Measurements from ENCODE around the gene CEMIP. TPM values are rescaled to one million over a fixed set of nuclear protein-coding genes. Genes with fewer than 3 reads are reported as not detected.

CEMIP gene
- polyA plus RNA-seq, 2 of the 4 experiments (the other 2 are of a cell fraction): 0.54 to 0.84 TPM

DNA sequence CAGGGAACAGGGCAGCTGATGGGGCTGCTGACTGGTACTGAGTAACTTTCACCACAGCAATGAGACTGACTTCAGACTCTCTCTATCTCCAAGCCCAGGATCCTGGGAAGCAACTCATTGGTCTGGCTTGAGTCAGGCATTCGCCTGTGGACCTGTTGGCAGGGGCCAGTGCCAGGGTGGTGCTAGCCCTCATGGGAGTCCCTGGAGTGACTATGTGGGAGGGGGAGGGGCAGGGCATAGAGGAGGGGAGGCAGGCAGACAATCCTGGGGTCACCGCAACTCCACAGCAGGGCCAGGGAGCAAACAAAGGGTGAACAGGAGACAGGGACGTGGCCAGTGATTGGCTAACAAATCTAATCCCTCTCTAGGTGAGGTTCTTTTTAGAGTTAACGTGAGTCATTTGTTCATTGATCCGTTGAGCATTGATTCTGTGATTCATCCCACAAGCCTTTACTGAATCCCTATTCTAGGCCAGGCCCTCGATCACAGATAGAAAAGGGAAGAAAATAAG lies 71.8 kb downstream of the CEMIP start:
- H3K9me3 ChIP-seq: no peaks in the 10 kb centered on the region
- H3K4me2 ChIP-seq: no peak overlapping the region
- DNase-seq (ENCODE audit: low read depth in 1 of 2, low spot score in 1 of 2) (no peak), FAIRE-seq (no peak), ATAC-seq (no peak)
- H3K27ac ChIP-seq: no peak overlapping the region
- ChIA-PET POLR2A (no interaction called here), CTCF (no interaction called here)
- TF ChIP-seq HOXB13 (CRISPR knock-in tag; IDR thresholded peaks at IDR 0.05; ENCODE audit: low read depth) (no peak), ZNF302 (CRISPR knock-in tag; IDR thresholded peaks at IDR 0.05) (no peak)
- TF ChIP-seq, protein P1, sequence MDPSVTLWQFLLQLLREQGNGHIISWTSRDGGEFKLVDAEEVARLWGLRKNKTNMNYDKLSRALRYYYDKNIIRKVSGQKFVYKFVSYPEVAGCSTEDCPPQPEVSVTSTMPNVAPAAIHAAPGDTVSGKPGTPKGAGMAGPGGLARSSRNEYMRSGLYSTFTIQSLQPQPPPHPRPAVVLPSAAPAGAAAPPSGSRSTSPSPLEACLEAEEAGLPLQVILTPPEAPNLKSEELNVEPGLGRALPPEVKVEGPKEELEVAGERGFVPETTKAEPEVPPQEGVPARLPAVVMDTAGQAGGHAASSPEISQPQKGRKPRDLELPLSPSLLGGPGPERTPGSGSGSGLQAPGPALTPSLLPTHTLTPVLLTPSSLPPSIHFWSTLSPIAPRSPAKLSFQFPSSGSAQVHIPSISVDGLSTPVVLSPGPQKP (IDR thresholded peaks at IDR 0.05; ENCODE audit: low read depth, low read length): no peak
- TF ChIP-seq, protein P2, sequence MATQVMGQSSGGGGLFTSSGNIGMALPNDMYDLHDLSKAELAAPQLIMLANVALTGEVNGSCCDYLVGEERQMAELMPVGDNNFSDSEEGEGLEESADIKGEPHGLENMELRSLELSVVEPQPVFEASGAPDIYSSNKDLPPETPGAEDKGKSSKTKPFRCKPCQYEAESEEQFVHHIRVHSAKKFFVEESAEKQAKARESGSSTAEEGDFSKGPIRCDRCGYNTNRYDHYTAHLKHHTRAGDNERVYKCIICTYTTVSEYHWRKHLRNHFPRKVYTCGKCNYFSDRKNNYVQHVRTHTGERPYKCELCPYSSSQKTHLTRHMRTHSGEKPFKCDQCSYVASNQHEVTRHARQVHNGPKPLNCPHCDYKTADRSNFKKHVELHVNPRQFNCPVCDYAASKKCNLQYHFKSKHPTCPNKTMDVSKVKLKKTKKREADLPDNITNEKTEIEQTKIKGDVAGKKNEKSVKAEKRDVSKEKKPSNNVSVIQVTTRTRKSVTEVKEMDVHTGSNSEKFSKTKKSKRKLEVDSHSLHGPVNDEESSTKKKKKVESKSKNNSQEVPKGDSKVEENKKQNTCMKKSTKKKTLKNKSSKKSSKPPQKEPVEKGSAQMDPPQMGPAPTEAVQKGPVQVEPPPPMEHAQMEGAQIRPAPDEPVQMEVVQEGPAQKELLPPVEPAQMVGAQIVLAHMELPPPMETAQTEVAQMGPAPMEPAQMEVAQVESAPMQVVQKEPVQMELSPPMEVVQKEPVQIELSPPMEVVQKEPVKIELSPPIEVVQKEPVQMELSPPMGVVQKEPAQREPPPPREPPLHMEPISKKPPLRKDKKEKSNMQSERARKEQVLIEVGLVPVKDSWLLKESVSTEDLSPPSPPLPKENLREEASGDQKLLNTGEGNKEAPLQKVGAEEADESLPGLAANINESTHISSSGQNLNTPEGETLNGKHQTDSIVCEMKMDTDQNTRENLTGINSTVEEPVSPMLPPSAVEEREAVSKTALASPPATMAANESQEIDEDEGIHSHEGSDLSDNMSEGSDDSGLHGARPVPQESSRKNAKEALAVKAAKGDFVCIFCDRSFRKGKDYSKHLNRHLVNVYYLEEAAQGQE (IDR thresholded peaks at IDR 0.05): no peak
- WGBS (ENCODE audit: missing lambda C conversion rate): 67% methylated on average over 6 of the region's 6 CpGs
- peaks cover 11% of the 10 kb centered on the region; the same call in 2 of the 3 replicates for H3K4me1 ChIP-seq
- no peak overlapping the region for H3K4me3 ChIP-seq

DNA sequence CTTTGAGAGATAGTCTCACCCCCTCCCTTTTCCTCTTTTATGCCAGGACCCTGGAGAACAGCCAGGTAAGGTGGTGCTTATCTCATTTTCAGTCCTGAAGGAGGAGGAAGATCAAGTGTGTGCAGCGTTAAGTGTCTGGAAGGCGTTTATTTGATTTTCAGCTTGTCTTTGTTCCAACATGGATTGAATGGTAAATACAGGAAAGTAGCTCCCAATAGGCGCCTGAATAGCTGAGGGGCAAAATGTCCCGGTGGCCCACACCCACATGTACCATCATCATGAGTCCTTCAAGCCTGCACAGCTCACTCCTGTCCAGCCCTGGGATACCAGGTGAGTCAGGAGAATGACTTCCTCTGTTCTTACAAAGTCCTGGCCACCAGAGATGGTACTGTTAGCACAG lies 73.5 kb downstream of the CEMIP start:
- 17% methylated on average over 4 of the region's 4 CpGs for WGBS (ENCODE audit: missing lambda C conversion rate)
- no peak overlapping the region for H3K4me3 ChIP-seq
- no peak overlapping the region; the same call in 2 of the 3 replicates for H3K4me2 ChIP-seq
- peaks cover 28% of the 10 kb centered on the region for H3K4me1 ChIP-seq
- CTCF ChIA-PET: interaction anchor here (1.0 to 1.4 kb wide), 4 partner anchors 9 to 73 kb away, joined by 3 to 5 read pairs (median 3); partner anchors contain the start of gene CEMIP
- POLR2A ChIA-PET: no interaction called here
- TF ChIP-seq CHD2 (IDR thresholded peaks at IDR 0.05; ENCODE audit: low read length, partially characterized antibody) (no peak), SREBF2 (IDR thresholded peaks at IDR 0.05) (no peak), RFX5 (IDR thresholded peaks at IDR 0.05) (no peak), BHLHE40 (IDR thresholded peaks at IDR 0.05; ENCODE audit: low read depth, low read length) (no peak), HOXB13 (CRISPR knock-in tag; IDR thresholded peaks at IDR 0.05; ENCODE audit: low read depth) (no peak), RCOR1 (IDR thresholded peaks at IDR 0.05; ENCODE audit: low read depth, low read length) (no peak), RNF2 (IDR thresholded peaks at IDR 0.05; ENCODE audit: borderline replicate concordance, low read depth) (no peak), TP53 (CRISPR knock-in tag; IDR thresholded peaks at IDR 0.05) (no peak), CBX8 (IDR thresholded peaks at IDR 0.05) (no peak), RARB (CRISPR knock-in tag; IDR thresholded peaks at IDR 0.05) (no peak), MAFK (IDR thresholded peaks at IDR 0.05; ENCODE audit: partially characterized antibody) (no peak), JUN (IDR thresholded peaks at IDR 0.05) (no peak), GATA3 (IDR thresholded peaks at IDR 0.05; ENCODE audit: borderline replicate concordance) (no peak)
- TF ChIP-seq, protein P3, sequence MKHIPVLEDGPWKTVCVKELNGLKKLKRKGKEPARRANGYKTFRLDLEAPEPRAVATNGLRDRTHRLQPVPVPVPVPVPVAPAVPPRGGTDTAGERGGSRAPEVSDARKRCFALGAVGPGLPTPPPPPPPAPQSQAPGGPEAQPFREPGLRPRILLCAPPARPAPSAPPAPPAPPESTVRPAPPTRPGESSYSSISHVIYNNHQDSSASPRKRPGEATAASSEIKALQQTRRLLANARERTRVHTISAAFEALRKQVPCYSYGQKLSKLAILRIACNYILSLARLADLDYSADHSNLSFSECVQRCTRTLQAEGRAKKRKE (CRISPR knock-in tag; IDR thresholded peaks at IDR 0.05; ENCODE audit: low read depth): no peak
- TF ChIP-seq, protein P4, sequence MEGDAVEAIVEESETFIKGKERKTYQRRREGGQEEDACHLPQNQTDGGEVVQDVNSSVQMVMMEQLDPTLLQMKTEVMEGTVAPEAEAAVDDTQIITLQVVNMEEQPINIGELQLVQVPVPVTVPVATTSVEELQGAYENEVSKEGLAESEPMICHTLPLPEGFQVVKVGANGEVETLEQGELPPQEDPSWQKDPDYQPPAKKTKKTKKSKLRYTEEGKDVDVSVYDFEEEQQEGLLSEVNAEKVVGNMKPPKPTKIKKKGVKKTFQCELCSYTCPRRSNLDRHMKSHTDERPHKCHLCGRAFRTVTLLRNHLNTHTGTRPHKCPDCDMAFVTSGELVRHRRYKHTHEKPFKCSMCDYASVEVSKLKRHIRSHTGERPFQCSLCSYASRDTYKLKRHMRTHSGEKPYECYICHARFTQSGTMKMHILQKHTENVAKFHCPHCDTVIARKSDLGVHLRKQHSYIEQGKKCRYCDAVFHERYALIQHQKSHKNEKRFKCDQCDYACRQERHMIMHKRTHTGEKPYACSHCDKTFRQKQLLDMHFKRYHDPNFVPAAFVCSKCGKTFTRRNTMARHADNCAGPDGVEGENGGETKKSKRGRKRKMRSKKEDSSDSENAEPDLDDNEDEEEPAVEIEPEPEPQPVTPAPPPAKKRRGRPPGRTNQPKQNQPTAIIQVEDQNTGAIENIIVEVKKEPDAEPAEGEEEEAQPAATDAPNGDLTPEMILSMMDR (IDR thresholded peaks at IDR 0.05): no peak
- TF ChIP-seq, protein P5, sequence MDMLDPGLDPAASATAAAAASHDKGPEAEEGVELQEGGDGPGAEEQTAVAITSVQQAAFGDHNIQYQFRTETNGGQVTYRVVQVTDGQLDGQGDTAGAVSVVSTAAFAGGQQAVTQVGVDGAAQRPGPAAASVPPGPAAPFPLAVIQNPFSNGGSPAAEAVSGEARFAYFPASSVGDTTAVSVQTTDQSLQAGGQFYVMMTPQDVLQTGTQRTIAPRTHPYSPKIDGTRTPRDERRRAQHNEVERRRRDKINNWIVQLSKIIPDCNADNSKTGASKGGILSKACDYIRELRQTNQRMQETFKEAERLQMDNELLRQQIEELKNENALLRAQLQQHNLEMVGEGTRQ (IDR thresholded peaks at IDR 0.05): no peak
- TF ChIP-seq, protein P6, sequence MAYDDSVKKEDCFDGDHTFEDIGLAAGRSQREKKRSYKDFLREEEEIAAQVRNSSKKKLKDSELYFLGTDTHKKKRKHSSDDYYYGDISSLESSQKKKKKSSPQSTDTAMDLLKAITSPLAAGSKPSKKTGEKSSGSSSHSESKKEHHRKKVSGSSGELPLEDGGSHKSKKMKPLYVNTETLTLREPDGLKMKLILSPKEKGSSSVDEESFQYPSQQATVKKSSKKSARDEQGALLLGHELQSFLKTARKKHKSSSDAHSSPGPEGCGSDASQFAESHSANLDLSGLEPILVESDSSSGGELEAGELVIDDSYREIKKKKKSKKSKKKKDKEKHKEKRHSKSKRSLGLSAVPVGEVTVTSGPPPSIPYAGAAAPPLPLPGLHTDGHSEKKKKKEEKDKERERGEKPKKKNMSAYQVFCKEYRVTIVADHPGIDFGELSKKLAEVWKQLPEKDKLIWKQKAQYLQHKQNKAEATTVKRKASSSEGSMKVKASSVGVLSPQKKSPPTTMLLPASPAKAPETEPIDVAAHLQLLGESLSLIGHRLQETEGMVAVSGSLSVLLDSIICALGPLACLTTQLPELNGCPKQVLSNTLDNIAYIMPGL (CRISPR knock-in tag; IDR thresholded peaks at IDR 0.05; ENCODE audit: borderline replicate concordance): no peak
- TF ChIP-seq, protein P7, sequence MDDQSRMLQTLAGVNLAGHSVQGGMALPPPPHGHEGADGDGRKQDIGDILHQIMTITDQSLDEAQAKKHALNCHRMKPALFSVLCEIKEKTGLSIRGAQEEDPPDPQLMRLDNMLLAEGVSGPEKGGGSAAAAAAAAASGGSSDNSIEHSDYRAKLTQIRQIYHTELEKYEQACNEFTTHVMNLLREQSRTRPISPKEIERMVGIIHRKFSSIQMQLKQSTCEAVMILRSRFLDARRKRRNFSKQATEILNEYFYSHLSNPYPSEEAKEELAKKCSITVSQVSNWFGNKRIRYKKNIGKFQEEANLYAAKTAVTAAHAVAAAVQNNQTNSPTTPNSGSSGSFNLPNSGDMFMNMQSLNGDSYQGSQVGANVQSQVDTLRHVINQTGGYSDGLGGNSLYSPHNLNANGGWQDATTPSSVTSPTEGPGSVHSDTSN (IDR thresholded peaks at IDR 0.05): no peak
- no peak for ATAC-seq
- no peak for FAIRE-seq
- no peak for DNase-seq (ENCODE audit: low read depth in 1 of 2, low spot score in 1 of 2)
- H3K27ac ChIP-seq: no peak overlapping the region
- no peaks in the 10 kb centered on the region for H3K9me3 ChIP-seq
